ENCODE data around the gene GATA1. TPM values are rescaled to one million over a fixed set of nuclear protein-coding genes. Genes with fewer than 3 reads are reported as not detected.

Gene GATA1
- total RNA-seq, 2 experiments from 2014 or later, result not detected

GRCh38 chrX:48835524-48836329 lies 49.3 kb downstream of the GATA1 start, which contains the start of gene PCSK1N:
PCSK1N (minus strand) TSS chrX:48835610; CDS start chrX:48835532, 78 bp downstream.
- CTCF ChIA-PET, result interaction anchor here (0.7 kb wide), 1 partner anchor 22 kb away, joined by 3 read pairs; no protein-coding TSS in a partner anchor
- DNase-seq (no peak), ATAC-seq (peak; percentile 46)
- Mint-ChIP-seq H3K4me3 (peak within 1 kb of the TSS; percentile 25), H3K36me3 (ENCODE audit: low read depth) (no peaks in the 10 kb centered on the region), H3K27ac (no peak within 1 kb of the TSS), H3K4me1 (ENCODE audit: low read depth) (peaks cover 14% of the 10 kb centered on the region), H3K9me3 (ENCODE audit: insufficient read depth) (no peaks in the 10 kb centered on the region), H3K27me3 (ENCODE audit: low read depth) (peaks cover 40% of the 10 kb centered on the region)
- POLR2A ChIA-PET, result no interaction called here

- Mint-ChIP-seq H3K4me1 (ENCODE audit: low read depth) (peaks cover 5% of the 10 kb centered on the region), H3K27me3 (ENCODE audit: low read depth) (peaks cover 18% of the 10 kb centered on the region), H3K9me3 (ENCODE audit: insufficient read depth) (no peaks in the 10 kb centered on the region), H3K27ac (no peak overlapping the region), H3K36me3 (ENCODE audit: low read depth) (no peaks in the 10 kb centered on the region), H3K4me3 (no peak overlapping the region)
- ChIA-PET CTCF (interaction anchor here (0.6 kb wide), 1 partner anchor 663 kb away, joined by 3 read pairs; no protein-coding TSS in a partner anchor), POLR2A (no interaction called here)
- ATAC-seq (no peak), DNase-seq (no peak)
Measured at GRCh38 chrX:48839686-48840085, 53.3 kb downstream of the GATA1 start.

Other genes starting within 250 kb of the GATA1 start
- 10 to 100 TPM; 16.2 to 16.7 TPM for gene TBC1D25, start 246.9 kb upstream of the GATA1 start, total RNA-seq
- gene RBM3, start 212.1 kb upstream of the GATA1 start, total RNA-seq, result 100 to 1,000 TPM; 266 to 278 TPM
- 10 to 100 TPM; 37.6 to 43.7 TPM for gene WDR13, start 189.1 kb upstream of the GATA1 start, total RNA-seq
- gene WAS, start 102.8 kb upstream of the GATA1 start, total RNA-seq, result 100 to 1,000 TPM; 134 to 164 TPM
- 10 to 100 TPM; 33.2 to 35.3 TPM for gene SUV39H1, start 89.9 kb upstream of the GATA1 start, total RNA-seq
- not detected for gene GLOD5, start 24.8 kb upstream of the GATA1 start, total RNA-seq
- 10 to 100 TPM; 77.3 to 88.9 TPM for gene HDAC6, start 15.5 kb downstream of the GATA1 start, total RNA-seq
- gene ERAS, start 39.9 kb downstream of the GATA1 start, total RNA-seq, result not detected
- not detected for gene PCSK1N, start 49.0 kb downstream of the GATA1 start, total RNA-seq
- gene TIMM17B, start 111.2 kb downstream of the GATA1 start, total RNA-seq, result 10 to 100 TPM; 41.6 to 44.1 TPM
- gene PQBP1, start 111.3 kb downstream of the GATA1 start, total RNA-seq, result 10 to 100 TPM; 63.9 to 70.8 TPM
- 10 to 100 TPM; 14.8 to 15.3 TPM for gene SLC35A2, start 125.1 kb downstream of the GATA1 start, total RNA-seq
- gene PIM2, start 132.4 kb downstream of the GATA1 start, total RNA-seq, result 10 to 100 TPM; 51.3 to 53.6 TPM
- 10 to 100 TPM; 40.0 to 41.7 TPM for gene OTUD5, start 171.0 kb downstream of the GATA1 start, total RNA-seq
- 1 to 10 TPM; 3.5 to 4.6 TPM for gene KCND1, start 185.3 kb downstream of the GATA1 start, total RNA-seq
- 10 to 100 TPM; 81.8 to 82.7 TPM for gene GRIPAP1, start 215.7 kb downstream of the GATA1 start, total RNA-seq